Parathyroid adenoma (tissue), 2 donors: ENCODE data around the gene HOXC10.

Experiments
- H2AFZ ChIP-seq: fragments of 300-600 bp; sonication (generic); one replicate; pipeline ENCODE4 v1.7.0; 2017; ENCODE audit warnings: antibody characterized with exemption, mild to moderate bottlenecking
- H3K27ac ChIP-seq: fragments of 300-600 bp; sonication (generic); one replicate; pipeline ENCODE4 v1.7.0; 2017
- H3K27me3 ChIP-seq: fragments of 300-600 bp; sonication (generic); one replicate; pipeline ENCODE4 v1.7.0; 2017; ENCODE audit warnings: low read length; ENCODE audit not compliant: control insufficient read depth, insufficient read depth
- H3K36me3 ChIP-seq: fragments of 300-600 bp; sonication (generic); one replicate; pipeline ENCODE4 v1.7.0; 2017; ENCODE audit warnings: low read length; ENCODE audit not compliant: control insufficient read depth, insufficient read depth
- H3K4me1 ChIP-seq: fragments of 300-600 bp; sonication (generic); one replicate; pipeline ENCODE4 v1.7.0; 2017; ENCODE audit warnings: control low read depth
- H3K4me2 ChIP-seq: fragments of 300-600 bp; sonication (generic); one replicate; pipeline ENCODE4 v1.7.0; 2017; ENCODE audit warnings: low read length
- H3K4me3 ChIP-seq: fragments of 300-600 bp; sonication (generic); one replicate; pipeline ENCODE4 v1.7.0; 2017; ENCODE audit warnings: low read depth, low read length
- H3K79me2 ChIP-seq: fragments of 300-600 bp; sonication (generic); one replicate; pipeline ENCODE4 v1.7.0; 2017; ENCODE audit warnings: control low read depth
- H3K9ac ChIP-seq: fragments of 300-600 bp; sonication (generic); one replicate; pipeline ENCODE4 v1.7.0; 2017; ENCODE audit warnings: mild to moderate bottlenecking
- H3K9me3 ChIP-seq: fragments of 300-600 bp; sonication (generic); one replicate; pipeline ENCODE4 v1.7.0; 2017; ENCODE audit warnings: low read length; ENCODE audit not compliant: control insufficient read depth
- TF ChIP-seq, protein P1 (sequence below): fragments of 300-600 bp; sonication (generic); IDR thresholded peaks from one replicate; pipeline ENCODE4 v1.7.0; 2017; ENCODE audit warnings: antibody characterized with exemption, mild to moderate bottlenecking
- donor health status: primary hyperparathyroidism.

The HOXC10 gene

GRCh38 chr12:54025499-54026405, 40.8 kb downstream of the HOXC10 start:
- H3K4me1 ChIP-seq = no peaks in the 10 kb centered on the region
- no peak overlapping the region for H3K9ac ChIP-seq
- H3K4me3 ChIP-seq = no peak overlapping the region
- H2AFZ ChIP-seq = no peak overlapping the region
- H3K27me3 ChIP-seq = peaks cover 27% of the 10 kb centered on the region
- no peak overlapping the region for H3K4me2 ChIP-seq
- no peaks in the 10 kb centered on the region for H3K36me3 ChIP-seq
- no peaks in the 10 kb centered on the region for H3K79me2 ChIP-seq
- no peak overlapping the region for H3K27ac ChIP-seq
- no peaks in the 10 kb centered on the region for H3K9me3 ChIP-seq
- TF ChIP-seq, protein P1, sequence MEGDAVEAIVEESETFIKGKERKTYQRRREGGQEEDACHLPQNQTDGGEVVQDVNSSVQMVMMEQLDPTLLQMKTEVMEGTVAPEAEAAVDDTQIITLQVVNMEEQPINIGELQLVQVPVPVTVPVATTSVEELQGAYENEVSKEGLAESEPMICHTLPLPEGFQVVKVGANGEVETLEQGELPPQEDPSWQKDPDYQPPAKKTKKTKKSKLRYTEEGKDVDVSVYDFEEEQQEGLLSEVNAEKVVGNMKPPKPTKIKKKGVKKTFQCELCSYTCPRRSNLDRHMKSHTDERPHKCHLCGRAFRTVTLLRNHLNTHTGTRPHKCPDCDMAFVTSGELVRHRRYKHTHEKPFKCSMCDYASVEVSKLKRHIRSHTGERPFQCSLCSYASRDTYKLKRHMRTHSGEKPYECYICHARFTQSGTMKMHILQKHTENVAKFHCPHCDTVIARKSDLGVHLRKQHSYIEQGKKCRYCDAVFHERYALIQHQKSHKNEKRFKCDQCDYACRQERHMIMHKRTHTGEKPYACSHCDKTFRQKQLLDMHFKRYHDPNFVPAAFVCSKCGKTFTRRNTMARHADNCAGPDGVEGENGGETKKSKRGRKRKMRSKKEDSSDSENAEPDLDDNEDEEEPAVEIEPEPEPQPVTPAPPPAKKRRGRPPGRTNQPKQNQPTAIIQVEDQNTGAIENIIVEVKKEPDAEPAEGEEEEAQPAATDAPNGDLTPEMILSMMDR = no peak

DNA sequence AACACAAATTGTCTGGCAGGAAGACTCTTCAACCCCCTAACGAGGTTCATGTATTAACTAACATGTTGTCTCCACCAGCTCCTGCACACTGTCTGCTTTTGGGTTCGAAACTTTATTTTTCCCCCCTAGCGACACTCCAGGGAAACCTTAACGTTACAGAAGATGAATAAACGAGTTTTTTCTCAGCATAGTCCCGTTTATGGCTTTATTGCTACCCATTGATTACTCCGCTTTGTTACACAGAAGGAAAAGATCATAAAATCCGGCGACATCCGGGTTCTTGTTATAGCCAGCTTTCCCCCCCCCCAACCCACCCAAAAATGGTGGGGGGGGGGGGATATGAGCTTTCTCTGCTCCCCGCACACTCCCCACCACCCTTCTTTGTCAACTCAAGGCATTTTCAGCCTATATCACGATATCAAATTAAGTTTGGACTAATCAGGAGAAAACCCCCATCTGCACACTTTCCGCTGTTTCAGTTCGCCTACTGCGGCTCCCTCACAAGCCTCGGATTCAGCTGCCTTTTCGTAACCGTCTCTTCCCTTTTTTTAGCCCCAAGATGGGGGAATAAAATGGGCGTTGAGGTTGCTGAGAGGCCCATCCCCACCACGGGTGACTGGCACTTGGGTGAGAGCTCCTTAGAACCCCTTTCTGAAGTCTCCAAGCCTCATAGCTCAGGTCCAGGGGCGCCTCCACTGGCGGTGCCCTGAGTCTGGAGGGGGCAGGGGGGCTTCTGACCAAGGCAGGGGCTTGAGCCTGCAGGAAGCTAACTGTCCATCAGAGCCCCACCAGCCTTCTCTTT, 41.9 kb downstream of the HOXC10 start:
- Histone ChIP-seq H3K4me1 (no peaks in the 10 kb centered on the region), H3K79me2 (no peaks in the 10 kb centered on the region), H2AFZ (no peak overlapping the region), H3K27ac (no peak overlapping the region), H3K36me3 (no peaks in the 10 kb centered on the region), H3K27me3 (peaks cover 29% of the 10 kb centered on the region), H3K9ac (no peak overlapping the region), H3K4me3 (no peak overlapping the region), H3K9me3 (no peaks in the 10 kb centered on the region), H3K4me2 (no peak overlapping the region)
- TF ChIP-seq, protein P1 = no peak

GRCh38 chr12:54027442-54027786, 42.5 kb downstream of the HOXC10 start:
- Histone ChIP-seq H3K4me3 (no peak overlapping the region), H3K4me1 (no peaks in the 10 kb centered on the region)

GRCh38 chr12:54028314-54029201, 43.6 kb downstream of the HOXC10 start, which contains the start of gene HOXC6:
Gene HOXC6 (plus strand): TSS chr12:54028440. CDS start chr12:54028522, 82 bp downstream.
- H3K4me2 ChIP-seq = no peak within 1 kb of the TSS
- no peaks in the 10 kb centered on the region for H3K9me3 ChIP-seq
- no peak within 1 kb of the TSS for H3K9ac ChIP-seq
- no peak within 1 kb of the TSS for H3K4me3 ChIP-seq
- H3K27ac ChIP-seq = no peak within 1 kb of the TSS
- H2AFZ ChIP-seq = no peak within 1 kb of the TSS
- peaks cover 37% of the 10 kb centered on the region for H3K27me3 ChIP-seq
- no peaks in the 10 kb centered on the region for H3K4me1 ChIP-seq
- no peaks in the 10 kb centered on the region for H3K79me2 ChIP-seq
- no peaks in the 10 kb centered on the region for H3K36me3 ChIP-seq
- TF ChIP-seq, protein P1 = no peak

More at GRCh38 chr12:54027442-54027786, 42.5 kb downstream of the HOXC10 start:
- Histone ChIP-seq H2AFZ (no peak overlapping the region), H3K27me3 (peaks cover 35% of the 10 kb centered on the region), H3K9ac (no peak overlapping the region), H3K36me3 (no peaks in the 10 kb centered on the region), H3K9me3 (no peaks in the 10 kb centered on the region), H3K27ac (no peak overlapping the region), H3K4me2 (no peak overlapping the region), H3K79me2 (no peaks in the 10 kb centered on the region)
- TF ChIP-seq, protein P1 = no peak
